ENCODE results near the gene TMEM63A. TPM values are rescaled to one million over a fixed set of nuclear protein-coding genes. Genes with fewer than 3 reads are reported as not detected.

Gene TMEM63A
- total and polyA plus RNA-seq, 2 of the 13 experiments (the other 11 are each of a cell fraction or from before 2014, with no cell fraction given) = 23.9 to 53.3 TPM

GRCh38 chr1:225890346-225891228 is 8.4 kb upstream of the TMEM63A start (continued):
- TF ChIP-seq ZNF143 (CRISPR knock-in tag; IDR thresholded peaks at IDR 0.05) (no peak), ZNF75D (CRISPR knock-in tag; IDR thresholded peaks at IDR 0.05; ENCODE audit: borderline replicate concordance) (no peak), ZBTB21 (CRISPR knock-in tag; IDR thresholded peaks at IDR 0.05) (no peak), BCLAF1 (IDR thresholded peaks at IDR 0.05) (no peak), ZNF432 (CRISPR knock-in tag; IDR thresholded peaks at IDR 0.05; ENCODE audit: borderline replicate concordance) (no peak), ZNF670 (CRISPR knock-in tag; IDR thresholded peaks at IDR 0.05; ENCODE audit: borderline replicate concordance) (no peak), FOXA1 (IDR thresholded peaks at IDR 0.05) (no peak), FOXA1 (CRISPR knock-in tag; IDR thresholded peaks at IDR 0.05) (0 out of 2 replicates have a peak, but pooled peaks have one; percentile 15), ZFAT (CRISPR knock-in tag; conservative IDR thresholded peaks at IDR 0.05) (no peak), ZKSCAN8 (CRISPR knock-in tag; IDR thresholded peaks at IDR 0.05; ENCODE audit: borderline replicate concordance) (no peak), THAP9 (CRISPR knock-in tag; IDR thresholded peaks at IDR 0.05; ENCODE audit: borderline replicate concordance) (no peak), HOXA7 (CRISPR knock-in tag; IDR thresholded peaks at IDR 0.05) (no peak), ELF4 (CRISPR knock-in tag; IDR thresholded peaks at IDR 0.05; ENCODE audit: borderline replicate concordance) (no peak), MTF2 (CRISPR knock-in tag; IDR thresholded peaks at IDR 0.05; ENCODE audit: borderline replicate concordance) (no peak), TCF7L2 (IDR thresholded peaks at IDR 0.05; ENCODE audit: low read depth, low read length) (no peak), DRAP1 (CRISPR knock-in tag; IDR thresholded peaks at IDR 0.05) (no peak), GATAD1 (CRISPR knock-in tag; IDR thresholded peaks at IDR 0.05) (no peak), SAFB2 (CRISPR knock-in tag; IDR thresholded peaks at IDR 0.05; ENCODE audit: borderline replicate concordance, low read depth) (0 out of 2 replicates have a peak, but pooled peaks have one; percentile 8), ATRX (CRISPR knock-in tag; IDR thresholded peaks at IDR 0.05; ENCODE audit: borderline replicate concordance) (no peak), FOXO1 (CRISPR knock-in tag; IDR thresholded peaks at IDR 0.05) (peak; percentile 44; the same call in 1 of the 2 replicates), RNF219 (CRISPR knock-in tag; IDR thresholded peaks at IDR 0.05) (no peak), KDM4B (CRISPR knock-in tag; IDR thresholded peaks at IDR 0.05) (0 out of 2 replicates have a peak, but pooled peaks have one; percentile 52)

Data from HepG2 (cell line).